ENCODE measurements around the gene B3GAT3. TPM values are rescaled to one million over a fixed set of nuclear protein-coding genes. Genes with fewer than 3 reads are reported as not detected.
A peak's percentile ranks its signal among the peaks of the same experiment; 100 is the strongest.

B3GAT3 gene
- total and polyA plus RNA-seq, 3 donors from 2014 or later: 36.6 to 69.2 (median 66.4) TPM

DNA sequence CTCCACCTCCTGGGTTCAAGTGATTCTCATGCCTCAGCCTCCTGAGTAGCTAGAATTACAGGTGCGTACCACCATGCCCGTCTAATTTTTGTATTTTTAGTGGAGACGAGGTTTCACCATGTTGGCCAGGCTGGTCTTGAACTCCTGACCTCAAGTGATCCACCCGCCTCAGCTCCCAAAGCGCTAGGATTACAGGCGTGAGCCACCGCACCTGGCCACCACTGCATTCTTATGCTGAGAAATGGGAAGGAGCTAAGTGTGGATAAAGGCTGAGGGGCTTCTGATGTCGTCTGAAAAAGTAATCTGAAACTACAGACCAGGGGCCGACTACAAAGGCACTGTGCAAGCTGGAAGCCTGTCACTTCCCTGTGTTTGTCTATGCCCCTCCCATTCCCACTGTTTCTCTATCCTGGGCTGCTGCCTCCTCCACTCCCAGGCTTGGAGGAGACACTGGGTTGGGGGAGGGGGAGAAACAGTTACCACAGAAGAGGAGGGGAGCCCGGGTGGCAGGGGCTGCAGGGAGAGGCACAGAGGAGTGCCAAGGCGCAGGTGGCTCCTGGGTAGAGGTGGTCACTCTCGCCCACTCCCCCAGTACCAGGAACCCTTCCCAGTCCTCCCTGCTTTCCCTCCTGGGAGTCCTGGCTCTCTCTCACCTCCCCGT lies 17.2 kb downstream of the B3GAT3 start:
- H3K27me3 ChIP-seq: no peaks in the 10 kb centered on the region
- H3K36me3 ChIP-seq (ENCODE audit: low read depth, missing control alignments): no peaks in the 10 kb centered on the region
- no peak overlapping the region for H3K4me3 ChIP-seq
- no peak overlapping the region for H3K27ac ChIP-seq
- no peaks in the 10 kb centered on the region for H3K9me3 ChIP-seq
- WGBS, 2 donors: 81 to 82% methylated on average over 13 of the region's 13 CpGs
- TF ChIP-seq, protein P1, sequence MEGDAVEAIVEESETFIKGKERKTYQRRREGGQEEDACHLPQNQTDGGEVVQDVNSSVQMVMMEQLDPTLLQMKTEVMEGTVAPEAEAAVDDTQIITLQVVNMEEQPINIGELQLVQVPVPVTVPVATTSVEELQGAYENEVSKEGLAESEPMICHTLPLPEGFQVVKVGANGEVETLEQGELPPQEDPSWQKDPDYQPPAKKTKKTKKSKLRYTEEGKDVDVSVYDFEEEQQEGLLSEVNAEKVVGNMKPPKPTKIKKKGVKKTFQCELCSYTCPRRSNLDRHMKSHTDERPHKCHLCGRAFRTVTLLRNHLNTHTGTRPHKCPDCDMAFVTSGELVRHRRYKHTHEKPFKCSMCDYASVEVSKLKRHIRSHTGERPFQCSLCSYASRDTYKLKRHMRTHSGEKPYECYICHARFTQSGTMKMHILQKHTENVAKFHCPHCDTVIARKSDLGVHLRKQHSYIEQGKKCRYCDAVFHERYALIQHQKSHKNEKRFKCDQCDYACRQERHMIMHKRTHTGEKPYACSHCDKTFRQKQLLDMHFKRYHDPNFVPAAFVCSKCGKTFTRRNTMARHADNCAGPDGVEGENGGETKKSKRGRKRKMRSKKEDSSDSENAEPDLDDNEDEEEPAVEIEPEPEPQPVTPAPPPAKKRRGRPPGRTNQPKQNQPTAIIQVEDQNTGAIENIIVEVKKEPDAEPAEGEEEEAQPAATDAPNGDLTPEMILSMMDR (IDR thresholded peaks at IDR 0.05): no peak
- TF ChIP-seq POLR2A (IDR thresholded peaks at IDR 0.05): no peak
- DNase-seq: peak; percentile 59
- peaks cover 20% of the 10 kb centered on the region for H3K4me1 ChIP-seq
- intact Hi-C loops (cut with DNase I; ENCODE audit: low total_unique reads): no loop called here

DNA sequence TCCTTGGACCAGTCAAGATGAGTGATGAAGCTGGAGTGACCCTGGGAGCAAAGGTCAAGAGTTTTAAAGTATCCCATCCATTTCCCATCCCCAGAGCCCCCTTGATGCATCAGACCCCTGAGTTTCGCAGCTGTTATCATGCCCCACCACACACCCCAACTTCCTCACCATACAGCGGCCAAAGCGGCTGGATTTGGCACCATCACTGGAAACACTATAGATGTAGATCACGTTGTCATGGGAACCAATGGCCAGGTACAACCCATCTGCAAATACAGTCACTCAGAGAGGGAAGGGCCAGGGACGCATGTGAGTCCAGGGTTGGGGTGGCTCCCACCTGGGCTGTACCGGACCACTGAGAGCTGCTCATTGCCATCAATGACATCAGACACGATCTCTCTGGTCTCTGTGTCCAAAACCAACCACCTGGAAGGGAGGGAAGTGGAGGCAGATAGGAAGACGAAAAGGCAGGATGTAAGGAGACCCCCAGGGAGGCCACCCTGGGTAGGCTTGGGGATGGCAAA lies 17.9 kb downstream of the B3GAT3 start:
- H3K36me3 ChIP-seq (ENCODE audit: low read depth, missing control alignments): no peaks in the 10 kb centered on the region
- DNase-seq: no peak
- no peak overlapping the region for H3K4me3 ChIP-seq
- WGBS, 2 donors: 92 to 96% methylated on average over 5 to 8 of the region's 8 CpGs
- TF ChIP-seq POLR2A (IDR thresholded peaks at IDR 0.05): no peak
- H3K9me3 ChIP-seq: no peaks in the 10 kb centered on the region
- H3K27me3 ChIP-seq: no peaks in the 10 kb centered on the region
- intact Hi-C loops (cut with DNase I; ENCODE audit: low total_unique reads): no loop called here
- H3K27ac ChIP-seq: peak overlapping the region in 1 of 2 donors; percentile 98
- H3K4me1 ChIP-seq: peaks cover 26% of the 10 kb centered on the region

DNA sequence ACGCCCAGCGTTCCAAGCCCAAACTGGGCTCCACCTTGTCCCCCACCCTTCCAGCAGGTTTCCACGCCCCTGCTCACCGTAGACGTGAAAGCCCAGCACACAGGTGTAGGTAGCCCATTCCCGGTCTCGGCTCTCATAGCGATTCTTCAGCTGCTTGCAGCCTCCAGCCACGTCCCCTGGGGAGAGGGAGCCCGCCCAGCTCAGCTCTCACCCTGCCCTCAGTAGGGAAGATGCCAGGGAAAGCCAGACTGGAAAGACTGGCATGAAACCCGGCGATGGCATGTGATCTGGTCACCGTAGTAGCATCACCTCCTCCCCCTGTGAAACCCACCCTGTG lies 18.7 kb downstream of the B3GAT3 start:
- H3K4me3 ChIP-seq: peak overlapping the region; percentile 95 to 99
- no peaks in the 10 kb centered on the region for H3K36me3 ChIP-seq (ENCODE audit: low read depth, missing control alignments)
- intact Hi-C loops (cut with DNase I; ENCODE audit: low total_unique reads): no loop called here
- no peaks in the 10 kb centered on the region for H3K9me3 ChIP-seq
- DNase-seq: peak; percentile 23
- peaks cover 30% of the 10 kb centered on the region for H3K4me1 ChIP-seq
- TF ChIP-seq POLR2A (IDR thresholded peaks at IDR 0.05): no peak
- TF ChIP-seq, protein P1 (IDR thresholded peaks at IDR 0.05): no peak
- H3K27me3 ChIP-seq: no peaks in the 10 kb centered on the region
- WGBS, 2 donors: 23 to 38% methylated on average over 3 to 13 of the region's 13 CpGs
- H3K27ac ChIP-seq: peak overlapping the region; percentile 96 to 98

DNA sequence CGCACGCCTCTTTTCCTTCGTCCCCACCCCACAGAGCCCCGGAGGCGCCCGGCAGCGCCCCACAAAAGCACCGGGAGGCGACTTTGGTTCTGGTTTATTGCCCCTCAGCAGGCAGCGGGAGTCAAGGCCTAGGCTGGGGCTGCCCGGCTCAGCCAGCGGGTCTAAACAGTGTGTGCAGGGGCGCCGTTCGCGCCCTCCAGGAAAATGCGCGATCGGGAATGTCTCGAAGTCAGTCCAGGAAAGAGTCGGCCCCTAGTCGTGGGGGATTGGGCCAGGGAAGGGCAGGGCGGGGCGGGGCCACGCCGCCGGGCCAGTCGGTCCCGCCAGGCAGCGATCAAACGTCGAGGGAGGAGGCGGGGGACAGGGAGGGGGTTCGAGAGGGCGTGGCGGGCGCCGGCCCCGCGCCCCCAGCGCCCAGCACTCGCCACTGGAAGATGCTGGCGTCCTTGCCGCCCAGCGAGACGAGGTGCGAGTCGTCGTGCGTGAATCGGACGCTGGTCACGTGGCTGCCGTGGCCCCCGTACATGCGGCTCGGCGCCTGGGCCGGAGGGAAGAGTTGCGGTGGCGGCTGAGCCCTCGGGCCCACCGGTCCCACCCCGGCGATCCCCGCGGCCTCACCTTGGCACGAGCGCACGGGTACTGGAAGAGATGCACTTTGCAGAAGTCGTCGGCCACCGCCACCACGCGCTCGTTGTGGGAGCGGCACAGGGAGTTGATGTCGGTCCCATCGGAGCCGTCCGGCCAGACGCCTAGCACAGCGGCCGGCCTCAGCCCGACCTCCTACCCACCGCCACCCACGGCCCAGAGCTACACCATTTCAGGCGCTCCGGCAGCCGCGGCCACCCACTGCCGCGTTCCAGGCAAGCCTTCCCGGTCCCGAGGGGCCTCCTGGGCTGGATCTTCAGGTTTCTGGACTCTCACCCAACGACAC lies 19.4 kb downstream of the B3GAT3 start:
- no peak for TF ChIP-seq POLR2A (IDR thresholded peaks at IDR 0.05)
- TF ChIP-seq, protein P1 (IDR thresholded peaks at IDR 0.05): no peak
- intact Hi-C loops (cut with DNase I; ENCODE audit: low total_unique reads): no loop called here
- peak overlapping the region; percentile 96 to 98 for H3K27ac ChIP-seq
- 0 to 4% methylated on average over 27 to 47 of the region's 96 CpGs for WGBS, 2 donors
- peak; percentile 85 for DNase-seq
- peak overlapping the region; percentile 95 to 99 for H3K4me3 ChIP-seq
- H3K9me3 ChIP-seq: no peaks in the 10 kb centered on the region
- no peaks in the 10 kb centered on the region for H3K27me3 ChIP-seq
- no peaks in the 10 kb centered on the region for H3K36me3 ChIP-seq (ENCODE audit: low read depth, missing control alignments)
- peaks cover 30% of the 10 kb centered on the region for H3K4me1 ChIP-seq
